ENCODE results near the gene RPTOR.
"Not testable (repeated sequence)": the region's sequence is repeated elsewhere in the genome, so short reads cannot be mapped to it uniquely, and the experiment has no call there.

Gene RPTOR

GRCh38 chr17:80863626-80864025, 319.0 kb downstream of the RPTOR start:
- DNase-seq (ENCODE audit: low spot score), result no peak

GRCh38 chr17:80864751-80865150, 320.1 kb downstream of the RPTOR start:
- DNase-seq (ENCODE audit: low spot score), result no peak

GRCh38 chr17:80866050-80866793, 321.6 kb downstream of the RPTOR start:
- peak; percentile 44 for DNase-seq (ENCODE audit: low spot score)

GRCh38 chr17:80868022-80868609, 323.5 kb downstream of the RPTOR start:
- no peak for DNase-seq (ENCODE audit: low spot score)

GRCh38 chr17:80869481-80870145, 325.0 kb downstream of the RPTOR start:
- no peak for DNase-seq (ENCODE audit: low spot score)

GRCh38 chr17:80870401-80870800, 325.8 kb downstream of the RPTOR start:
- no peak for DNase-seq (ENCODE audit: low spot score)

GRCh38 chr17:80871341-80871740, 326.7 kb downstream of the RPTOR start:
- no peak for DNase-seq (ENCODE audit: low spot score)

- DNase-seq (ENCODE audit: low spot score), result no peak
These were observed 327.4 kb downstream of the RPTOR start for GRCh38 chr17:80872001-80872500.

GRCh38 chr17:80872501-80873306, 328.1 kb downstream of the RPTOR start:
- DNase-seq (ENCODE audit: low spot score), result no peak

GRCh38 chr17:80873307-80873951, 328.8 kb downstream of the RPTOR start:
- DNase-seq (ENCODE audit: low spot score), result no peak

GRCh38 chr17:80874866-80875445, 330.3 kb downstream of the RPTOR start:
- DNase-seq (ENCODE audit: low spot score), result no peak

GRCh38 chr17:80875480-80875995, 330.9 kb downstream of the RPTOR start:
- DNase-seq (ENCODE audit: low spot score), result not testable (repeated sequence)

- not testable (repeated sequence) for DNase-seq (ENCODE audit: low spot score)
These were observed 331.9 kb downstream of the RPTOR start for GRCh38 chr17:80876456-80876949.

GRCh38 chr17:80876950-80877728, 332.5 kb downstream of the RPTOR start:
- no peak for DNase-seq (ENCODE audit: low spot score)

GRCh38 chr17:80877729-80878303, 333.2 kb downstream of the RPTOR start:
- DNase-seq (ENCODE audit: low spot score), result no peak

- no peak for DNase-seq (ENCODE audit: low spot score)
These were observed 334.5 kb downstream of the RPTOR start for GRCh38 chr17:80878876-80879722.

- DNase-seq (ENCODE audit: low spot score), result no peak
These were observed 335.3 kb downstream of the RPTOR start for GRCh38 chr17:80879723-80880647.

GRCh38 chr17:80880648-80880985, 336.0 kb downstream of the RPTOR start:
- no peak for DNase-seq (ENCODE audit: low spot score)

All from hematopoietic multipotent progenitor cell treated with erythropoietin and hydrocortisone succinate and interleukin-3 and kit ligand, for 15 days (in vitro differentiated cells).